DOHH2 (cell line): ENCODE measurements around the gene CHRM1.

Experiments
- CTCF ChIP-seq: fragments of 200-600 bp; sonication (generic); IDR thresholded peaks from one replicate; pipeline ENCODE4 v1.5.1; 2014; ENCODE audit warnings: antibody characterized with exemption, mild to moderate bottlenecking, low read depth, low read length; ENCODE audit not compliant: poor library complexity, severe bottlenecking
- EZH2phosphoT487 ChIP-seq: fragments of 200-600 bp; sonication (generic); IDR thresholded peaks from 2 replicates; pipeline ENCODE4 v1.6.1; 2017; ENCODE audit warnings: borderline replicate concordance, mild to moderate bottlenecking, antibody characterized with exemption, low read length, moderate library complexity, mixed read lengths

- no peak for TF ChIP-seq CTCF
- no peak for TF ChIP-seq EZH2phosphoT487
Measured at GRCh38 chr11:62930157-62930556, 9.0 kb upstream of the CHRM1 start.
